ENCODE results near the gene PPFIA3.

The PPFIA3 gene

GRCh38 chr19:49182848-49183375 is 63.6 kb downstream of the PPFIA3 start:
- DNase-seq (ENCODE audit: low read depth): no peak

- DNase-seq (ENCODE audit: low read depth): no peak
These were observed 66.8 kb downstream of the PPFIA3 start for GRCh38 chr19:49186108-49186507.

DNA sequence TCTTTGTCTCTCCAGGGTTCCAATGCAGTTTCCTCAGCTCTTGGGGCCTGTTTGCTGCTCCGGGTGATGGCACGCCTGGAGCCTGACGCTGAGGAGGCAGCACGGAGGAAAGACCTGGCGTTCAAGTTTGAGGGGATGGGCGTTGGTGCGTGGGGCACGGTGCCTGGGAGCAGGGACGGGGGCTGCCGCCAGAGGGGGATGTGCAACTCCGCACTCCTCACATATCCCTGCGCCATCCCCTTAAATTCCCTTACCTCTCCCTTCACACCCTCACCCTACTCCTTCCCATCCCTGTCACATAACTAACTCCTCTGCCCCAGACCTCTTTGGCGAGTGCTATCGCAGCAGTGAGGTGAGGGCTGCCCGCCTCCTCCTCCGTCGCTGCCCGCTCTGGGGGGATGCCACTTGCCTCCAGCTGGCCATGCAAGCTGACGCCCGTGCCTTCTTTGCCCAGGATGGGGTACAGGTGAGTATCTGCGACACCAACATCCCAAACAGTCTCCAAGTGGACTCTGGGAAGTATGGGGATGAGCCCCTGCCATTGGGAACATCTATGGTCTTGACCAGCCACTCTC is 69.4 kb downstream of the PPFIA3 start:
- no peak for DNase-seq (ENCODE audit: low read depth)

DNA sequence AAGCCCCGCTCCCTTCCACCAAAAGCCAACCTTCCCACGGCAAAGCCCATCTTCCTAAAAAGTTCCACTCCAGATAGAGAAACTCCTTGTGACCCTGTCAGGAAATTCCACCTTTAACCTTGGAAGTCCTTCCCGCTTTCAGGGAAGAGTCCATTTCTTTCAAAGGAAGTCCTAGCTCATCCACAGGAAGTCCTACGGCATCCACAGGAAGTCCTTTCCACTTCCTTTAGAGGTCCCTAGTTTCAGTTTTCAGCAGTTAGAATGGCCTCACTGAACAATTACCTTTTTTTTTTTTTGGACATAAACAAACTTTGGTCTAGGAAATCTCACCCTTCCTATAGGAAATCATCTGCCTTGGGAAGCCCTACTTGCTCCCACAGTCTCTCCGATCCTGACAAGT is 69.9 kb downstream of the PPFIA3 start:
- DNase-seq (ENCODE audit: low read depth): no peak

GRCh38 chr19:49190781-49191180 is 71.4 kb downstream of the PPFIA3 start:
- no peak for DNase-seq (ENCODE audit: low read depth)

DNA sequence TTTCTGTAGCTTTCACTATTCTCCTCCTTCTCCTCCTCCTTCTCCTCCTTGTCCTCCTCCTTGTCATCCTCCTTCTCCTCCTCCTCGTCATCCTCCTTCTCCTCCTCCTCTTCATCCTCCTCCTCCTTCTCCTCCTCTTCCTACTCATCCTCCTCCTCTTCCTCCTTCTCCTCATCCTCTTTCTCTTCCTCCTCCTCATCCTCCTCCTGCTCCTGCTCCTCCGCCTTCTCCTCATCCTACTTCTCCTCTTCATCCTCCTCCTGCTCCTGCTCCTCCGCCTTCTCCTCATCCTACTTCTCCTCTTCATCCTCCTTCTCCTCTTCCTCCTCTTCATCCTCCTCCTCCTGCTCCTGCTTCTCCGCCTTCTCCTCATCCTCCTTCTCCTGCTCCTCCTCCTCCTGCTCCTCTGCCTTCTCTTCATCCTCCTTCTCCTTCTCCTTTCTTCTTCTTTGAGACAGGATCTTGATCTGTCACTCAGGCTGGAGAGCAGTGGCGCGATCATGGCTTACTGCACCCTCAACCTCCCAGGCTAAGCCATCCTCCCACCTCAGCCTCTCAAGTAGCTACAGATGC is 74.6 kb downstream of the PPFIA3 start:
- DNase-seq (ENCODE audit: low read depth): no peak

- DNase-seq (ENCODE audit: low read depth): no peak
These were observed 75.1 kb downstream of the PPFIA3 start for GRCh38 chr19:49194408-49194807.

GRCh38 chr19:49196527-49197240 is 77.3 kb downstream of the PPFIA3 start:
- DNase-seq (ENCODE audit: low read depth): no peak

GRCh38 chr19:49200238-49200862 is 81.0 kb downstream of the PPFIA3 start:
- no peak for DNase-seq (ENCODE audit: low read depth)
